H9 (cell line): ENCODE measurements around the gene GET3. TPM values are rescaled to one million over a fixed set of nuclear protein-coding genes. Genes with fewer than 3 reads are reported as not detected.

Experiments used
- DNase-seq: peaks from one replicate; pipeline ENCODE4 v3.0.0-alpha.2; 2017
- H2AFZ ChIP-seq: one replicate; pipeline ENCODE4 v1.6.1; 2013; ENCODE audit warnings: mild to moderate bottlenecking, low read length, control low read depth, moderate library complexity
- H2AK5ac ChIP-seq: 2 replicates; pipeline ENCODE4 v1.6.1; 2013; ENCODE audit warnings: low read length, control low read depth, mixed read lengths; ENCODE audit not compliant: insufficient read length
- H2BK120ac ChIP-seq: one replicate; pipeline ENCODE4 v1.6.1; 2013; ENCODE audit warnings: low read depth, mild to moderate bottlenecking, low read length, control low read depth, inconsistent platforms; ENCODE audit not compliant: poor library complexity, severe bottlenecking
- H2BK12ac ChIP-seq: 2 replicates; pipeline ENCODE4 v1.6.1; 2013; ENCODE audit warnings: low read length, control low read depth, mixed read lengths, low read depth; ENCODE audit not compliant: insufficient read length
- H2BK15ac ChIP-seq: 2 replicates; pipeline ENCODE4 v1.6.1; 2013; ENCODE audit warnings: low read depth, low read length, control low read depth
- H2BK20ac ChIP-seq: one replicate; pipeline ENCODE4 v1.6.1; 2013; ENCODE audit warnings: low read depth, mild to moderate bottlenecking, low read length, control low read depth, inconsistent platforms; ENCODE audit not compliant: poor library complexity, severe bottlenecking
- H2BK5ac ChIP-seq: 2 replicates; pipeline ENCODE4 v1.6.1; 2013; ENCODE audit warnings: low read length, control low read depth, mixed read lengths; ENCODE audit not compliant: insufficient read length
- H3K14ac ChIP-seq: 2 replicates; pipeline ENCODE4 v1.6.1; 2013; ENCODE audit warnings: low read length, control low read depth; ENCODE audit not compliant: insufficient read depth
- H3K18ac ChIP-seq: 2 replicates; pipeline ENCODE4 v1.6.1; 2013; ENCODE audit warnings: low read depth, mild to moderate bottlenecking, mixed read lengths, low read length, control low read depth; ENCODE audit not compliant: insufficient read length
- H3K23ac ChIP-seq: 2 replicates; pipeline ENCODE4 v1.6.1; 2013; ENCODE audit warnings: low read length, control low read depth, mixed read lengths, low read depth; ENCODE audit not compliant: insufficient read length
- H3K23me2 ChIP-seq: 2 replicates; pipeline ENCODE4 v1.6.1; 2013; ENCODE audit warnings: low read depth, mild to moderate bottlenecking, mixed read lengths, low read length, control low read depth; ENCODE audit not compliant: insufficient read length, poor library complexity, severe bottlenecking
- H3K27ac ChIP-seq: 2 replicates; pipeline ENCODE4 v1.5.1; 2013; ENCODE audit warnings: low read length, control low read depth, mixed read lengths, low read depth; ENCODE audit not compliant: insufficient read length
- H3K27me3 ChIP-seq: 2 replicates; pipeline ENCODE4 v1.6.1; 2013; ENCODE audit warnings: low read length, control low read depth, inconsistent platforms; ENCODE audit not compliant: insufficient read depth
- H3K4ac ChIP-seq: 2 replicates; pipeline ENCODE4 v1.6.1; 2013; ENCODE audit warnings: low read depth, mild to moderate bottlenecking, control low read depth, inconsistent platforms, low read length, moderate library complexity
- H3K4me1 ChIP-seq: 2 replicates; pipeline ENCODE4 v1.6.1; 2013; ENCODE audit warnings: low read length, control low read depth, inconsistent platforms; ENCODE audit not compliant: insufficient read depth
- H3K4me2 ChIP-seq: 2 replicates; pipeline ENCODE4 v1.6.1; 2013; ENCODE audit warnings: low read length, control low read depth, mixed read lengths; ENCODE audit not compliant: insufficient read length, insufficient read depth
- H3K56ac ChIP-seq: 2 replicates; pipeline ENCODE4 v1.6.1; 2013; ENCODE audit warnings: low read depth, mild to moderate bottlenecking, mixed read lengths, low read length, control low read depth; ENCODE audit not compliant: insufficient read length
- H3K79me1 ChIP-seq: 2 replicates; pipeline ENCODE4 v1.6.1; 2013; ENCODE audit warnings: low read depth, mild to moderate bottlenecking, moderate library complexity, low read length, control low read depth, inconsistent platforms; ENCODE audit not compliant: insufficient read depth, poor library complexity, severe bottlenecking
- H3K79me2 ChIP-seq: 2 replicates; pipeline ENCODE4 v1.6.1; 2013; ENCODE audit warnings: low read length, control low read depth, inconsistent platforms; ENCODE audit not compliant: insufficient read depth
- H3K9ac ChIP-seq: 2 replicates; pipeline ENCODE4 v1.6.1; 2013; ENCODE audit warnings: low read length, control low read depth, mixed read lengths; ENCODE audit not compliant: insufficient read length; ENCODE audit errors: extremely low read depth
- H3K9me3 ChIP-seq: one replicate; pipeline ENCODE4 v1.6.1; 2013; ENCODE audit warnings: low read depth, low read length, inconsistent platforms; ENCODE audit not compliant: control insufficient read depth
- H3T11ph ChIP-seq: one replicate; pipeline ENCODE4 v1.6.1; 2013; ENCODE audit warnings: mild to moderate bottlenecking, low read length, control low read depth, inconsistent platforms
- H4K20me1 ChIP-seq: one replicate; pipeline ENCODE4 v1.6.1; 2013; ENCODE audit not compliant: control insufficient read depth, insufficient read length, insufficient read depth
- H4K5ac ChIP-seq: 2 replicates; pipeline ENCODE4 v1.6.1; 2013; ENCODE audit warnings: low read depth, mild to moderate bottlenecking, mixed read lengths, low read length, control low read depth; ENCODE audit not compliant: insufficient read length
- H4K8ac ChIP-seq: replicated peaks from 2 replicates; pipeline ENCODE4 v1.6.1; 2013; ENCODE audit warnings: low read length, control low read depth, mixed read lengths, low read depth; ENCODE audit not compliant: insufficient read length
- H4K91ac ChIP-seq: 2 replicates; pipeline ENCODE4 v1.6.1; 2013; ENCODE audit warnings: low read depth, mild to moderate bottlenecking, moderate library complexity, mixed read lengths, low read length, control low read depth; ENCODE audit not compliant: insufficient read length
- H3K27ac Mint-ChIP-seq, 3 experiments: 2 replicates in 2 of 3; 3 replicates in 1 of 3; pipeline ENCODE4 v1.8.0; 2020 to 2021; ENCODE audit warnings: mixed read lengths in 3 of 3, mild to moderate bottlenecking in 1 of 3, moderate library complexity in 1 of 3
- H3K27me3 Mint-ChIP-seq: 2 replicates; pipeline ENCODE4 v1.8.0; 2021; ENCODE audit warnings: low read depth, mild to moderate bottlenecking, moderate library complexity, mixed read lengths
- H3K36me3 Mint-ChIP-seq, 3 experiments: 2 replicates in 2 of 3; 3 replicates in 1 of 3; pipeline ENCODE4 v1.8.0; 2020 to 2021; ENCODE audit warnings: low read depth in 3 of 3, mixed read lengths in 3 of 3; ENCODE audit not compliant: insufficient read depth in 1 of 3
- H3K4me1 Mint-ChIP-seq, 2 experiments: 2 replicates each; pipeline ENCODE4 v1.8.0; 2020; ENCODE audit warnings: mixed read lengths in 2 of 2
- H3K4me3 Mint-ChIP-seq, 2 experiments: 2 replicates in 1 of 2; 3 replicates in 1 of 2; pipeline ENCODE4 v1.8.0; 2020 to 2021; ENCODE audit warnings: mild to moderate bottlenecking in 2 of 2, mixed read lengths in 2 of 2, moderate library complexity in 1 of 2
- H3K9me3 Mint-ChIP-seq, 2 experiments: 2 replicates in 1 of 2; 3 replicates in 1 of 2; pipeline ENCODE4 v1.8.0; 2020; ENCODE audit warnings: mild to moderate bottlenecking in 2 of 2, mixed read lengths in 2 of 2, moderate library complexity in 1 of 2
- CTCF ChIP-seq: fragments of 200-600 bp; sonication (generic); conservative IDR thresholded peaks from 3 replicates; pipeline ENCODE4 v1.8.0; 2021; ENCODE audit warnings: antibody characterized with exemption, mild to moderate bottlenecking
- WGBS: extraction: QIAGEN DNeasy Blood & Tissue Kit; methylation state at CpG from one replicate; pipeline ENCODE4 v1.1.7; 2013; ENCODE audit warnings: missing lambda C conversion rate, low lambda C conversion rate, mixed read lengths; ENCODE audit not compliant: insufficient read length; ENCODE audit errors: extremely low coverage; 5-methylcytosine and 5-hydroxymethylcytosine counted together
- total RNA-seq: library from RNA; stranded (reverse); gene quantifications from 2 replicates; pipeline ENCODE4 v1.2.1, GENCODE V29; 2021

The GET3 gene
- total RNA-seq, 1 experiment from 2014 or later = 81.6 TPM

GRCh38 chr19:12789904-12790619 is 52.8 kb downstream of the GET3 start:
- no peak overlapping the region for H2BK20ac ChIP-seq
- peaks cover 37% of the 10 kb centered on the region for H3K23me2 ChIP-seq
- no peak for TF ChIP-seq CTCF
- no peak overlapping the region for H2AK5ac ChIP-seq
- no peak overlapping the region for H3K4ac ChIP-seq
- H3K23ac ChIP-seq = no peak overlapping the region
- H3K9me3 Mint-ChIP-seq = no peaks in the 10 kb centered on the region
- H3K9me3 ChIP-seq = no peaks in the 10 kb centered on the region
- H3K4me1 Mint-ChIP-seq = peaks cover 31 to 32% of the 10 kb centered on the region in 2 experiments
- no peak overlapping the region for H4K8ac ChIP-seq
- no peaks in the 10 kb centered on the region for H3K36me3 Mint-ChIP-seq
- H3K79me2 ChIP-seq = no peaks in the 10 kb centered on the region
- H3K18ac ChIP-seq = peak overlapping the region; percentile 70
- H4K5ac ChIP-seq = no peak overlapping the region
- peak overlapping the region; percentile 48 for H3K4me2 ChIP-seq
- H3K4me3 Mint-ChIP-seq = peak overlapping the region; percentile 76 to 85
- H2BK5ac ChIP-seq = no peak overlapping the region
- no peak overlapping the region for H4K91ac ChIP-seq
- no peak overlapping the region for H3K9ac ChIP-seq
- peaks cover 8% of the 10 kb centered on the region for H3K27me3 Mint-ChIP-seq
- no peak overlapping the region for H3T11ph ChIP-seq
- H3K56ac ChIP-seq = no peak overlapping the region
- no peak overlapping the region for H2BK15ac ChIP-seq
- no peak overlapping the region for H2BK120ac ChIP-seq
- H3K27me3 ChIP-seq = no peaks in the 10 kb centered on the region; the same call in 1 of the 2 replicates
- H3K27ac Mint-ChIP-seq = peak overlapping the region in 2 of 3 experiments; percentile 46 to 73; a peak in 4 of 7 replicates
- H4K20me1 ChIP-seq = no peaks in the 10 kb centered on the region
- peak overlapping the region; percentile 58; the same call in 1 of the 2 replicates for H3K14ac ChIP-seq
- peak; percentile 98 for DNase-seq
- no peak overlapping the region for H3K27ac ChIP-seq
- no peak overlapping the region for H2BK12ac ChIP-seq
- H2AFZ ChIP-seq = no peak overlapping the region
- no peaks in the 10 kb centered on the region for H3K79me1 ChIP-seq
- H3K4me1 ChIP-seq = peaks cover 2% of the 10 kb centered on the region; the same call in 1 of the 2 replicates
- no CpG with 5 or more reads among the region's 56 CpGs for WGBS
